NCI-H526 (cell line): ENCODE results near the gene SIDT2.
"Not testable (repeated sequence)": the region's sequence is repeated elsewhere in the genome, so short reads cannot be mapped to it uniquely, and the experiment has no call there.

Source experiments
- DNase-seq, 2 experiments: peaks; one replicate each; lab custom pipeline; 2025; lab: John Stamatoyannopoulos, UW

SIDT2 gene

GRCh38 chr11:117178210-117179034 is at the start of gene SIDT2:
Gene SIDT2 (plus strand): TSS chr11:117178743. CDS start chr11:117179264, 521 bp downstream.
- peak; percentile 98 to 100 for DNase-seq

GRCh38 chr11:117130396-117130795 is 48.1 kb upstream of the SIDT2 start:
- not testable (repeated sequence) for DNase-seq

GRCh38 chr11:117130879-117131278 is 47.7 kb upstream of the SIDT2 start:
- DNase-seq, result no peak

- DNase-seq, result no peak
These were observed 44.1 kb upstream of the SIDT2 start for GRCh38 chr11:117134431-117134830.

GRCh38 chr11:117134979-117135378 is 43.6 kb upstream of the SIDT2 start:
- DNase-seq, result not testable (repeated sequence)

GRCh38 chr11:117137223-117138086 is 41.1 kb upstream of the SIDT2 start:
- DNase-seq, result not testable (repeated sequence)

GRCh38 chr11:117143390-117143789 is 35.2 kb upstream of the SIDT2 start:
- peak; percentile 83 to 88 for DNase-seq

GRCh38 chr11:117143871-117144476 is 34.6 kb upstream of the SIDT2 start, which contains the start of gene PAFAH1B2:
Gene PAFAH1B2 (plus strand): TSS chr11:117144287. CDS start chr11:117152448, 8,161 bp downstream.
- peak; percentile 98 to 100 for DNase-seq

- DNase-seq, result peak; percentile 73 to 93
These were observed 33.8 kb upstream of the SIDT2 start for GRCh38 chr11:117144477-117145392.

- peak; percentile 83 to 84 for DNase-seq
These were observed 33.2 kb upstream of the SIDT2 start for GRCh38 chr11:117145393-117145761.

GRCh38 chr11:117146521-117146920 is 32.0 kb upstream of the SIDT2 start:
- DNase-seq, result no peak

- no peak for DNase-seq
These were observed 26.5 kb upstream of the SIDT2 start for GRCh38 chr11:117152066-117152465.

GRCh38 chr11:117154468-117154867 is 24.1 kb upstream of the SIDT2 start:
- no peak for DNase-seq

- no peak for DNase-seq
These were observed 21.0 kb upstream of the SIDT2 start for GRCh38 chr11:117157507-117157906.

- DNase-seq, result no peak
These were observed 18.7 kb upstream of the SIDT2 start for GRCh38 chr11:117159892-117160291.

- DNase-seq, result no peak
These were observed 17.7 kb upstream of the SIDT2 start for GRCh38 chr11:117160826-117161225.

GRCh38 chr11:117166491-117166890 is 12.1 kb upstream of the SIDT2 start:
- no peak for DNase-seq

GRCh38 chr11:117169736-117170135 is 8.8 kb upstream of the SIDT2 start:
- DNase-seq, result no peak

- DNase-seq, result no peak
These were observed 8.3 kb upstream of the SIDT2 start for GRCh38 chr11:117170210-117170609.

- no peak for DNase-seq
These were observed 7.5 kb upstream of the SIDT2 start for GRCh38 chr11:117171007-117171403.

GRCh38 chr11:117171404-117172061 is 7.0 kb upstream of the SIDT2 start:
- DNase-seq, result no peak
